Astrocyte (in vitro differentiated cells and primary cell): ENCODE measurements around the gene HP1BP3.

ENCODE experiments used
- CTCF ChIP-seq: IDR thresholded peaks from 2 replicates; pipeline ENCODE4 v1.5.1; 2011; ENCODE audit warnings: low read depth, mild to moderate bottlenecking, inconsistent platforms, low read length, moderate library complexity; ENCODE audit not compliant: insufficient read depth
- EZH2 ChIP-seq: IDR thresholded peaks from 2 replicates; pipeline ENCODE4 v1.6.1; 2012; ENCODE audit warnings: mild to moderate bottlenecking, low read length, inconsistent platforms; ENCODE audit not compliant: insufficient read depth

- TF ChIP-seq CTCF (no peak), EZH2 (no peak)
These were observed 42.4 kb upstream of the HP1BP3 start for GRCh38 chr1:20829531-20829930.
